ENCODE measurements around the gene VNN1. TPM values are rescaled to one million over a fixed set of nuclear protein-coding genes. Genes with fewer than 3 reads are reported as not detected.

The VNN1 gene
- total RNA-seq, 1 donor from 2014 or later = 0.07 TPM

GRCh38 chr6:132734694-132735236 is 20.9 kb upstream of the VNN1 start:
- H4K20me1 ChIP-seq (ENCODE audit: insufficient read depth, low read length) = no peaks in the 10 kb centered on the region
- no peaks in the 10 kb centered on the region for H3K4me1 Mint-ChIP-seq (ENCODE audit: low read depth, unreplicated experiment)
- no peak overlapping the region for H3K27ac Mint-ChIP-seq (ENCODE audit: unreplicated experiment)
- no peaks in the 10 kb centered on the region for H3K27me3 ChIP-seq (ENCODE audit: insufficient read depth, low read length)
- no peaks in the 10 kb centered on the region for H3K36me3 ChIP-seq (ENCODE audit: insufficient read depth, low read length)
- H3K4me2 ChIP-seq (ENCODE audit: low read length) = no peak overlapping the region
- H3K79me2 ChIP-seq (ENCODE audit: insufficient read depth, low read length) = no peaks in the 10 kb centered on the region
- H3K9me3 Mint-ChIP-seq (ENCODE audit: unreplicated experiment) = peaks cover 3% of the 10 kb centered on the region
- H3K9me3 ChIP-seq (ENCODE audit: insufficient read depth, low read depth, low read length) = no peaks in the 10 kb centered on the region
- H3K4me1 ChIP-seq (ENCODE audit: insufficient read depth, low read length) = no peaks in the 10 kb centered on the region
- no peak overlapping the region for H3K4me3 ChIP-seq (ENCODE audit: insufficient read depth, low read depth, low read length)
- no peak for TF ChIP-seq EZH2 (IDR thresholded peaks at IDR 0.05; ENCODE audit: insufficient read depth, low read length)
- TF ChIP-seq, protein P1, sequence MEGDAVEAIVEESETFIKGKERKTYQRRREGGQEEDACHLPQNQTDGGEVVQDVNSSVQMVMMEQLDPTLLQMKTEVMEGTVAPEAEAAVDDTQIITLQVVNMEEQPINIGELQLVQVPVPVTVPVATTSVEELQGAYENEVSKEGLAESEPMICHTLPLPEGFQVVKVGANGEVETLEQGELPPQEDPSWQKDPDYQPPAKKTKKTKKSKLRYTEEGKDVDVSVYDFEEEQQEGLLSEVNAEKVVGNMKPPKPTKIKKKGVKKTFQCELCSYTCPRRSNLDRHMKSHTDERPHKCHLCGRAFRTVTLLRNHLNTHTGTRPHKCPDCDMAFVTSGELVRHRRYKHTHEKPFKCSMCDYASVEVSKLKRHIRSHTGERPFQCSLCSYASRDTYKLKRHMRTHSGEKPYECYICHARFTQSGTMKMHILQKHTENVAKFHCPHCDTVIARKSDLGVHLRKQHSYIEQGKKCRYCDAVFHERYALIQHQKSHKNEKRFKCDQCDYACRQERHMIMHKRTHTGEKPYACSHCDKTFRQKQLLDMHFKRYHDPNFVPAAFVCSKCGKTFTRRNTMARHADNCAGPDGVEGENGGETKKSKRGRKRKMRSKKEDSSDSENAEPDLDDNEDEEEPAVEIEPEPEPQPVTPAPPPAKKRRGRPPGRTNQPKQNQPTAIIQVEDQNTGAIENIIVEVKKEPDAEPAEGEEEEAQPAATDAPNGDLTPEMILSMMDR (IDR thresholded peaks at IDR 0.05; ENCODE audit: insufficient read depth, low read depth, low read length) = no peak
- no peak overlapping the region for H3K4me3 Mint-ChIP-seq (ENCODE audit: unreplicated experiment)
- DNase-seq (ENCODE audit: low read depth) (no peak), FAIRE-seq (no peak)
- no peak overlapping the region for H3K27ac ChIP-seq (ENCODE audit: low read depth, low read length)
- H2AFZ ChIP-seq (ENCODE audit: low read depth, low read length) = no peak overlapping the region
- H3K27me3 Mint-ChIP-seq (ENCODE audit: low read depth, unreplicated experiment) = no peaks in the 10 kb centered on the region
- no peak overlapping the region for H3K9ac ChIP-seq (ENCODE audit: low read length)
- no peaks in the 10 kb centered on the region for H3K36me3 Mint-ChIP-seq (ENCODE audit: low read depth, unreplicated experiment)

DNA sequence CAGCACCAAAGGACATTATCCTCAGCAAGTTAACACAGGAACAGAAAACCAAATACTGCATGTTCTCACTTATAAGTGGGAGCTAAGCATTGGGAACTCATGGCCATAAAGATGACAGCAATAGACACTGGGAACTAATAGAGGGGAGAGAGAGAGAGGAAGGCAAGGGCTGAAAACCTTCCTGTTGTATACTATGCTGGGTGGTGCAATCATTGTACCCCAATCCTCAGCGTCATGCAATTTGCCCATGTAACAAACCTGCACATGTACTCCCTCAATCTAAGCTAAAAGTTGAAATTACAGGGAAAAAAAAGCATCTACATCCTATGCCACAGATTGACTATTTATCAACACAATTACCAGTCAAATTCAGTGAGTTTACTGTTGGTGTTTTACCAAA is 20.0 kb upstream of the VNN1 start:
- no peak overlapping the region for H3K4me2 ChIP-seq (ENCODE audit: low read length)
- no peak overlapping the region for H3K4me3 ChIP-seq (ENCODE audit: insufficient read depth, low read depth, low read length)
- H3K9me3 Mint-ChIP-seq (ENCODE audit: unreplicated experiment) = no peaks in the 10 kb centered on the region
- FAIRE-seq (no peak), DNase-seq (ENCODE audit: low read depth) (no peak)
- H2AFZ ChIP-seq (ENCODE audit: low read depth, low read length) = no peak overlapping the region
- no peak overlapping the region for H3K27ac ChIP-seq (ENCODE audit: low read depth, low read length)
- no peaks in the 10 kb centered on the region for H3K4me1 Mint-ChIP-seq (ENCODE audit: low read depth, unreplicated experiment)
- TF ChIP-seq, protein P1 (IDR thresholded peaks at IDR 0.05; ENCODE audit: insufficient read depth, low read depth, low read length) = no peak
- no peak for TF ChIP-seq EZH2 (IDR thresholded peaks at IDR 0.05; ENCODE audit: insufficient read depth, low read length)
- H3K4me3 Mint-ChIP-seq (ENCODE audit: unreplicated experiment) = no peak overlapping the region
- no peaks in the 10 kb centered on the region for H3K79me2 ChIP-seq (ENCODE audit: insufficient read depth, low read length)
- H3K27ac Mint-ChIP-seq (ENCODE audit: unreplicated experiment) = no peak overlapping the region
- no peaks in the 10 kb centered on the region for H3K27me3 ChIP-seq (ENCODE audit: insufficient read depth, low read length)
- H3K27me3 Mint-ChIP-seq (ENCODE audit: low read depth, unreplicated experiment) = no peaks in the 10 kb centered on the region
- no peaks in the 10 kb centered on the region for H3K9me3 ChIP-seq (ENCODE audit: insufficient read depth, low read depth, low read length)
- H3K36me3 ChIP-seq (ENCODE audit: insufficient read depth, low read length) = no peaks in the 10 kb centered on the region
- H3K36me3 Mint-ChIP-seq (ENCODE audit: low read depth, unreplicated experiment) = no peaks in the 10 kb centered on the region
- H4K20me1 ChIP-seq (ENCODE audit: insufficient read depth, low read length) = no peaks in the 10 kb centered on the region
- no peak overlapping the region for H3K9ac ChIP-seq (ENCODE audit: low read length)
- no peaks in the 10 kb centered on the region for H3K4me1 ChIP-seq (ENCODE audit: insufficient read depth, low read length)

- H3K27me3 ChIP-seq (ENCODE audit: insufficient read depth, low read length) = no peaks in the 10 kb centered on the region
- H3K9me3 Mint-ChIP-seq (ENCODE audit: unreplicated experiment) = no peaks in the 10 kb centered on the region
- H3K4me2 ChIP-seq (ENCODE audit: low read length) = no peak overlapping the region
- H3K27ac Mint-ChIP-seq (ENCODE audit: unreplicated experiment) = no peak overlapping the region
- H3K79me2 ChIP-seq (ENCODE audit: insufficient read depth, low read length) = no peaks in the 10 kb centered on the region
- no peaks in the 10 kb centered on the region for H3K36me3 Mint-ChIP-seq (ENCODE audit: low read depth, unreplicated experiment)
- TF ChIP-seq EZH2 (IDR thresholded peaks at IDR 0.05; ENCODE audit: insufficient read depth, low read length) = no peak
- TF ChIP-seq, protein P1 (IDR thresholded peaks at IDR 0.05; ENCODE audit: insufficient read depth, low read depth, low read length) = no peak
- H4K20me1 ChIP-seq (ENCODE audit: insufficient read depth, low read length) = no peaks in the 10 kb centered on the region
- no peaks in the 10 kb centered on the region for H3K4me1 Mint-ChIP-seq (ENCODE audit: low read depth, unreplicated experiment)
- H3K27ac ChIP-seq (ENCODE audit: low read depth, low read length) = no peak overlapping the region
- no peak overlapping the region for H2AFZ ChIP-seq (ENCODE audit: low read depth, low read length)
- no peak overlapping the region for H3K9ac ChIP-seq (ENCODE audit: low read length)
- DNase-seq (ENCODE audit: low read depth) (no peak), FAIRE-seq (no peak)
- no peaks in the 10 kb centered on the region for H3K9me3 ChIP-seq (ENCODE audit: insufficient read depth, low read depth, low read length)
- no peak overlapping the region for H3K4me3 ChIP-seq (ENCODE audit: insufficient read depth, low read depth, low read length)
- no peaks in the 10 kb centered on the region for H3K27me3 Mint-ChIP-seq (ENCODE audit: low read depth, unreplicated experiment)
- H3K4me1 ChIP-seq (ENCODE audit: insufficient read depth, low read length) = no peaks in the 10 kb centered on the region
- H3K4me3 Mint-ChIP-seq (ENCODE audit: unreplicated experiment) = no peak overlapping the region
- no peaks in the 10 kb centered on the region for H3K36me3 ChIP-seq (ENCODE audit: insufficient read depth, low read length)
These were observed 19.4 kb upstream of the VNN1 start for GRCh38 chr6:132733283-132733682.
